Measurements from ENCODE around the gene HCN1.
A peak's percentile ranks its signal among the peaks of the same experiment; 100 is the strongest.

The HCN1 gene

GRCh38 chr5:45521067-45521466, 175.1 kb downstream of the HCN1 start:
- Histone ChIP-seq H3K4me3 (ENCODE audit: low read depth, low read length) (no peak overlapping the region), H3K36me3 (ENCODE audit: control insufficient read depth in 2 of 2, insufficient read depth in 1 of 2, low read length in 2 of 2) (no peaks in the 10 kb centered on the region), H3K4me1 (ENCODE audit: control insufficient read depth, insufficient read depth, low read length) (no peaks in the 10 kb centered on the region), H3K9me3 (ENCODE audit: control insufficient read depth, insufficient read depth, low read depth, low read length) (no peaks in the 10 kb centered on the region), H3K27ac (ENCODE audit: extremely low read depth, low read depth, low read length) (no peak overlapping the region)
- POLR2A ChIA-PET, result no interaction called here
- CTCF ChIA-PET, result interaction anchor here (0.6 to 2.7 kb wide), 15 partner anchors 39 to 936 kb away, joined by 3 to 21 read pairs (median 3); no protein-coding TSS in a partner anchor
- no peak for TF ChIP-seq ZNF121 (tag by site-specific recombination; IDR thresholded peaks at IDR 0.05)
- TF ChIP-seq ZNF654 (tag by site-specific recombination; IDR thresholded peaks at IDR 0.05; ENCODE audit: low read depth), result peak; percentile 53
- TF ChIP-seq WT1 (tag by site-specific recombination; IDR thresholded peaks at IDR 0.05), result no peak
- TF ChIP-seq ZNF544 (tag by site-specific recombination; IDR thresholded peaks at IDR 0.05), result no peak

- no peak for TF ChIP-seq ZIC2 (tag by site-specific recombination; IDR thresholded peaks at IDR 0.05)
- TF ChIP-seq ZNF777 (tag by site-specific recombination; IDR thresholded peaks at IDR 0.05; ENCODE audit: borderline replicate concordance), result no peak
- TF ChIP-seq BCL11B (tag by site-specific recombination; IDR thresholded peaks at IDR 0.05; ENCODE audit: low read depth), result no peak
- no peak for TF ChIP-seq ZNF792 (tag by site-specific recombination; IDR thresholded peaks at IDR 0.05)
- no peak for TF ChIP-seq RBAK (tag by site-specific recombination; IDR thresholded peaks at IDR 0.05)
- TF ChIP-seq ZNF701 (tag by site-specific recombination; IDR thresholded peaks at IDR 0.05), result no peak
- no peak for TF ChIP-seq ZNF23 (tag by site-specific recombination; IDR thresholded peaks at IDR 0.05; ENCODE audit: borderline replicate concordance)
- TF ChIP-seq ZNF398 (tag by site-specific recombination; IDR thresholded peaks at IDR 0.05), result no peak
- no peak for TF ChIP-seq ZNF639 (tag by site-specific recombination; IDR thresholded peaks at IDR 0.05)
- no peak for TF ChIP-seq SCRT2 (tag by site-specific recombination; IDR thresholded peaks at IDR 0.05)
- TF ChIP-seq ZBTB26 (tag by site-specific recombination; optimal IDR thresholded peaks at IDR 0.05), result no peak
- TF ChIP-seq ZSCAN5A (tag by site-specific recombination; IDR thresholded peaks at IDR 0.05), result no peak
- TF ChIP-seq ZNF624 (tag by site-specific recombination; IDR thresholded peaks at IDR 0.05), result no peak
- TF ChIP-seq ZNF24 (tag by site-specific recombination; IDR thresholded peaks at IDR 0.05), result no peak
- TF ChIP-seq ZNF175 (tag by site-specific recombination; IDR thresholded peaks at IDR 0.05), result no peak
- TF ChIP-seq BCL11A (tag by site-specific recombination; IDR thresholded peaks at IDR 0.05; ENCODE audit: low read depth), result no peak
- no peak for TF ChIP-seq ZNF510 (tag by site-specific recombination; IDR thresholded peaks at IDR 0.05; ENCODE audit: insufficient replicate concordance)
- TF ChIP-seq ZFHX2 (tag by site-specific recombination; conservative IDR thresholded peaks at IDR 0.05), result no peak
- TF ChIP-seq ZNF280D (tag by site-specific recombination; IDR thresholded peaks at IDR 0.05), result no peak
- no peak for TF ChIP-seq ATF2 (tag by site-specific recombination; IDR thresholded peaks at IDR 0.05; ENCODE audit: low read depth)
- Histone ChIP-seq H3K9me3 (ENCODE audit: control insufficient read depth, insufficient read depth, low read depth, low read length) (no peaks in the 10 kb centered on the region; the same call in 1 of the 2 replicates), H3K4me1 (ENCODE audit: control insufficient read depth, insufficient read depth, low read length) (no peaks in the 10 kb centered on the region), H3K4me3 (ENCODE audit: low read depth, low read length) (no peak overlapping the region), H3K36me3 (ENCODE audit: control insufficient read depth in 2 of 2, insufficient read depth in 1 of 2, low read length in 2 of 2) (no peaks in the 10 kb centered on the region), H3K27ac (ENCODE audit: extremely low read depth, low read depth, low read length) (no peak overlapping the region)
- ChIA-PET POLR2A (no interaction called here), CTCF (no interaction called here)
Observed at GRCh38 chr5:45512521-45512920, 183.7 kb downstream of the HCN1 start.
